K562 (cell line): ENCODE measurements around the gene RNF167. TPM values are rescaled to one million over a fixed set of nuclear protein-coding genes. Genes with fewer than 3 reads are reported as not detected.

Experiments used
- BRF1 ChIP-seq: IDR thresholded peaks from 3 replicates; pipeline ENCODE4 v1.6.1; 2011; ENCODE audit warnings: borderline replicate concordance, mild to moderate bottlenecking; ENCODE audit not compliant: insufficient read length; ENCODE audit errors: extremely low read depth
- C11orf30 ChIP-seq: fragments of 450-650 bp; IDR thresholded peaks from 2 replicates; pipeline ENCODE4 v1.6.1; 2016; ENCODE audit warnings: low read depth, mild to moderate bottlenecking
- CBX8 ChIP-seq: fragments of 200-600 bp; sonication (generic); IDR thresholded peaks from 2 replicates; pipeline ENCODE4 v1.6.1; 2012; ENCODE audit warnings: borderline replicate concordance, mixed run types, low read depth, mild to moderate bottlenecking, moderate library complexity, mixed read lengths, low read length, control low read depth, inconsistent platforms; ENCODE audit not compliant: poor library complexity, severe bottlenecking; ENCODE audit errors: extremely low read depth
- CTCF ChIP-seq, 3 experiments: IDR thresholded peaks in 2 of 3; conservative IDR thresholded peaks in 1 of 3; 2 replicates each; pipeline ENCODE4 v1.5.1; 2011 to 2012; ENCODE audit warnings: low read length in 3 of 3, mild to moderate bottlenecking in 3 of 3, control low read depth in 2 of 3, improper control_type of control experiment in 1 of 3, inconsistent platforms in 1 of 3, low read depth in 1 of 3, mixed read lengths in 1 of 3, moderate library complexity in 1 of 3; ENCODE audit not compliant: insufficient read depth in 2 of 3
- CXXC5 ChIP-seq: fragments of 250-450 bp; sonication (Bioruptor Pico); IDR thresholded peaks from 2 replicates; pipeline ENCODE4 v1.8.0; 2022; ENCODE audit warnings: inconsistent platforms, mild to moderate bottlenecking, moderate library complexity
- GMEB1 ChIP-seq: fragments of 250-450 bp; sonication (Bioruptor Pico); IDR thresholded peaks from 2 replicates; pipeline ENCODE4 v1.4.0; 2020; ENCODE audit warnings: mild to moderate bottlenecking
- JUND ChIP-seq, 2 experiments: IDR thresholded peaks; 2 replicates in 1 of 2; 3 replicates in 1 of 2; pipeline ENCODE4 v1.6.1; 2011; ENCODE audit warnings: borderline replicate concordance in 2 of 2, low read depth in 2 of 2, low read length in 2 of 2, improper control_type of control experiment in 1 of 2, missing biosample characterization in 1 of 2, missing genetic modification characterization in 1 of 2, missing genetic modification reagents in 1 of 2
- MTA2 ChIP-seq: fragments of 450-650 bp; IDR thresholded peaks from 2 replicates; pipeline ENCODE4 v1.6.1; 2016; ENCODE audit warnings: low read depth
- RAD51 ChIP-seq: fragments of 450-650 bp; IDR thresholded peaks from 2 replicates; pipeline ENCODE4 v1.7.1; 2016; ENCODE audit warnings: low read depth, mild to moderate bottlenecking, borderline replicate concordance
- SMARCA5 ChIP-seq: fragments of 450-650 bp; IDR thresholded peaks from 2 replicates; pipeline ENCODE4 v1.6.1; 2016
- SP2 ChIP-seq: IDR thresholded peaks from 2 replicates; pipeline ENCODE4 v1.6.1; 2011; ENCODE audit warnings: mild to moderate bottlenecking, low read depth, low read length, moderate library complexity; ENCODE audit not compliant: poor library complexity, severe bottlenecking; ENCODE audit errors: extremely low read depth
- SRSF1 ChIP-seq: fragments of 200-400 bp; formaldehyde crosslinking; IDR thresholded peaks from 2 replicates; pipeline ENCODE4 v1.6.1; 2017; ENCODE audit warnings: mild to moderate bottlenecking, low read depth, low read length, moderate library complexity
- SRSF7 ChIP-seq: fragments of 200-400 bp; formaldehyde crosslinking; optimal IDR thresholded peaks from 2 replicates; pipeline ENCODE3; 2017; ENCODE audit warnings: mild to moderate bottlenecking, low read depth, low read length
- ZFP36 ChIP-seq: fragments of 150-350 bp; IDR thresholded peaks from 2 replicates; pipeline ENCODE4 v1.6.1; 2018; ENCODE audit warnings: low read length, low read depth; ENCODE audit not compliant: partially characterized antibody
- ZNF253 ChIP-seq: fragments of 250-450 bp; sonication (Bioruptor Pico); conservative IDR thresholded peaks from 2 replicates; pipeline ENCODE4 v1.6.1; 2021; ENCODE audit warnings: mild to moderate bottlenecking
- ZNF551 ChIP-seq: fragments of 250-450 bp; sonication (Bioruptor Pico); IDR thresholded peaks from 2 replicates; pipeline ENCODE4 v1.5.0; 2021; ENCODE audit warnings: mild to moderate bottlenecking, moderate library complexity
- polyA plus RNA-seq, 8 experiments: library from polyadenylated mRNA; depleted of rRNA in 4 of 8; stranded (reverse) in 5 of 8; unstranded in 3 of 8; fragments of >200 nt; fragmentation: Nextera tagmentation in 2 of 8; fragmentation: Illumina TruSeq in 1 of 8; extraction: Ambion mirVana in 2 of 8; extraction: Trizol in 1 of 8; gene quantifications; 2 replicates each; pipeline versions ENCODE4 v1.2.1 to v1.2.3, GENCODE V29; 2011 to 2014; ENCODE audit warnings: inconsistent platforms in 1 of 8, missing spikeins in 1 of 8
- total RNA-seq, 7 experiments: library from RNA; depleted of rRNA in 6 of 7; stranded (reverse); fragments of >200 nt in 6 of 7; fragmentation: Illumina TruSeq in 2 of 7; extraction: Trizol in 2 of 7; gene quantifications; 2 replicates each; pipeline versions ENCODE4 v1.2.1 to v1.2.3, GENCODE V29; 2011 to 2021; ENCODE audit warnings: low replicate concordance in 1 of 7
- TF ChIP-seq, protein P1 (sequence below), 2 experiments: fragments of 450-650 bp; IDR thresholded peaks; 2 replicates each; pipeline ENCODE4 v1.6.1; 2016
- TF ChIP-seq, protein P2 (sequence below): fragments of 450-650 bp; formaldehyde crosslinking; IDR thresholded peaks from 2 replicates; pipeline ENCODE4 v1.4.0; 2020; ENCODE audit warnings: mild to moderate bottlenecking
- TF ChIP-seq, protein P3 (sequence below): sonication (generic); formaldehyde crosslinking; IDR thresholded peaks from 2 replicates; pipeline ENCODE4 v1.8.0; 2023; ENCODE audit warnings: mild to moderate bottlenecking, missing genetic modification reagents

The RNF167 gene
- total and polyA plus RNA-seq, 9 of the 15 experiments (the other 6 are each of a cell fraction or from before 2014, with no cell fraction given): 16.5 to 143 (median 45.5) TPM

DNA sequence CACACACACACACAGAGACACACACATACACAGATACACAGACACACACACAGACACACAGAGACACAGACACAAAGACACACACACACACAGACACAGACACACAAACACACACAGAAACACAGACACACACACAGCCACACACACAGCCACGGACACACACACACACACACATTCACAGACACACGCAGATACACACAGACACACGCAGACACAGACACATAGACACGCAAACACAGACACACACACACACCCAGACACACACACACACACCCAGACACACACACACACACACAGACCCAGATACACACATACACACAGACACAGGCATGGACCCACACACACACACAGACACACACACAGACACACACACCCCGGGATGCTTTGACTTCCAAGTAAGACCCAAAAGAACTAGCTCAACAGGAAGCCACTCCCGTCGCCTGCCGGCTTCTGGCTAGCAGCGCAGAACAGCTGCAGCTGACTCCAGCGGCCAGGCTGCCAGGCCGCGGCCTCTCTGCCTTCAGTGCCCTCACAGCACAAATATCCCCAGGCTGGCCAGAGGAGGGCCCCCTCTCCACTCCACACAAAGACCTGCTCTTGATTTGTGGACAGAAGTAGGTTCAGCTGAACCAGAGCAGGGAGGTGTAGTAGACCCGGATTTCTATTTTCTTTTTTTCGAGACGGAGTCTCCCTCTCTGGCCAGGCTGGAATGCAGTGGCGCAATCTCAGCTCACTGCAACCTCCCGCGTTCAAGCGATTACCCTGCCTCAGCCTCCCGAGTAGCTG, 31.2 kb upstream of the RNF167 start (continued):
- TF ChIP-seq SP2: no peak
- peak; percentile 21; the same call in 1 of the 2 replicates for TF ChIP-seq CXXC5 (CRISPR knock-in tag)
- peak; percentile 20; the same call in 1 of the 2 replicates for TF ChIP-seq JUND (IDR thresholded peaks at IDR 0.05; ENCODE audit: borderline replicate concordance, low read depth, low read length)
- no peak for TF ChIP-seq JUND (tag; IDR thresholded peaks at IDR 0.05; ENCODE audit: borderline replicate concordance, low read depth, low read length)
- TF ChIP-seq CTCF (IDR thresholded peaks at IDR 0.05 in 2 of 3, conservative IDR thresholded peaks at IDR 0.05 in 1 of 3; ENCODE audit: insufficient read depth in 2 of 3, low read depth in 1 of 3, low read length in 3 of 3): peak; percentile 80 to 87 (median 85)
- TF ChIP-seq, protein P1, sequence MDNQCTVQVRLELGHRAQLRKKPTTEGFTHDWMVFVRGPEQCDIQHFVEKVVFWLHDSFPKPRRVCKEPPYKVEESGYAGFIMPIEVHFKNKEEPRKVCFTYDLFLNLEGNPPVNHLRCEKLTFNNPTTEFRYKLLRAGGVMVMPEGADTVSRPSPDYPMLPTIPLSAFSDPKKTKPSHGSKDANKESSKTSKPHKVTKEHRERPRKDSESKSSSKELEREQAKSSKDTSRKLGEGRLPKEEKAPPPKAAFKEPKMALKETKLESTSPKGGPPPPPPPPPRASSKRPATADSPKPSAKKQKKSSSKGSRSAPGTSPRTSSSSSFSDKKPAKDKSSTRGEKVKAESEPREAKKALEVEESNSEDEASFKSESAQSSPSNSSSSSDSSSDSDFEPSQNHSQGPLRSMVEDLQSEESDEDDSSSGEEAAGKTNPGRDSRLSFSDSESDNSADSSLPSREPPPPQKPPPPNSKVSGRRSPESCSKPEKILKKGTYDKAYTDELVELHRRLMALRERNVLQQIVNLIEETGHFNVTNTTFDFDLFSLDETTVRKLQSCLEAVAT (IDR thresholded peaks at IDR 0.05): peak; percentile 37 to 63; a peak in 1 of 4 replicates
- no peak for TF ChIP-seq GMEB1 (CRISPR knock-in tag)
- TF ChIP-seq BRF1: no peak
- TF ChIP-seq SMARCA5: peak; percentile 82; the same call in 1 of the 2 replicates
- no peak for TF ChIP-seq ZNF551 (CRISPR knock-in tag)
- TF ChIP-seq C11orf30: no peak
- no peak for TF ChIP-seq ZFP36
- no peak for TF ChIP-seq SRSF1
- TF ChIP-seq, protein P2, sequence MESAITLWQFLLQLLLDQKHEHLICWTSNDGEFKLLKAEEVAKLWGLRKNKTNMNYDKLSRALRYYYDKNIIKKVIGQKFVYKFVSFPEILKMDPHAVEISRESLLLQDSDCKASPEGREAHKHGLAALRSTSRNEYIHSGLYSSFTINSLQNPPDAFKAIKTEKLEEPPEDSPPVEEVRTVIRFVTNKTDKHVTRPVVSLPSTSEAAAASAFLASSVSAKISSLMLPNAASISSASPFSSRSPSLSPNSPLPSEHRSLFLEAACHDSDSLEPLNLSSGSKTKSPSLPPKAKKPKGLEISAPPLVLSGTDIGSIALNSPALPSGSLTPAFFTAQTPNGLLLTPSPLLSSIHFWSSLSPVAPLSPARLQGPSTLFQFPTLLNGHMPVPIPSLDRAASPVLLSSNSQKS (CRISPR knock-in tag): no peak
- no peak for TF ChIP-seq SRSF7
- TF ChIP-seq RAD51: no peak
- TF ChIP-seq MTA2: no peak; the same call in 1 of the 2 replicates
- no peak for TF ChIP-seq ZNF253
- TF ChIP-seq, protein P3, sequence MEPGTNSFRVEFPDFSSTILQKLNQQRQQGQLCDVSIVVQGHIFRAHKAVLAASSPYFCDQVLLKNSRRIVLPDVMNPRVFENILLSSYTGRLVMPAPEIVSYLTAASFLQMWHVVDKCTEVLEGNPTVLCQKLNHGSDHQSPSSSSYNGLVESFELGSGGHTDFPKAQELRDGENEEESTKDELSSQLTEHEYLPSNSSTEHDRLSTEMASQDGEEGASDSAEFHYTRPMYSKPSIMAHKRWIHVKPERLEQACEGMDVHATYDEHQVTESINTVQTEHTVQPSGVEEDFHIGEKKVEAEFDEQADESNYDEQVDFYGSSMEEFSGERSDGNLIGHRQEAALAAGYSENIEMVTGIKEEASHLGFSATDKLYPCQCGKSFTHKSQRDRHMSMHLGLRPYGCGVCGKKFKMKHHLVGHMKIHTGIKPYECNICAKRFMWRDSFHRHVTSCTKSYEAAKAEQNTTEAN (CRISPR knock-in tag): no peak
- no peak for TF ChIP-seq CBX8
